Measurements from ENCODE around the gene ALDH3A1. TPM values are rescaled to one million over a fixed set of nuclear protein-coding genes. Genes with fewer than 3 reads are reported as not detected.

Gene ALDH3A1
- total RNA-seq, 1 experiment from 2014 or later, result 0.39 TPM

- no peaks in the 10 kb centered on the region; a peak in 1 of 5 replicates for H3K9me3 Mint-ChIP-seq
- Histone ChIP-seq H3K56ac (ENCODE audit: insufficient read length, low read depth, low read length) (no peak overlapping the region), H2BK15ac (ENCODE audit: low read depth, low read length) (no peak overlapping the region), H2AK5ac (ENCODE audit: insufficient read length, low read length) (no peak overlapping the region), H2BK5ac (ENCODE audit: insufficient read length, low read length) (no peak overlapping the region), H3K9me3 (ENCODE audit: control insufficient read depth, low read depth, low read length) (no peaks in the 10 kb centered on the region), H3K18ac (ENCODE audit: insufficient read length, low read depth, low read length) (no peak overlapping the region), H3K23me2 (ENCODE audit: insufficient read length, low read depth, low read length, poor library complexity, severe bottlenecking) (no peaks in the 10 kb centered on the region), H4K20me1 (ENCODE audit: control insufficient read depth, insufficient read depth, insufficient read length) (no peaks in the 10 kb centered on the region), H3K9ac (ENCODE audit: extremely low read depth, insufficient read length, low read length) (no peak overlapping the region), H3K79me1 (ENCODE audit: insufficient read depth, low read depth, low read length, poor library complexity, severe bottlenecking) (no peaks in the 10 kb centered on the region), H3K79me2 (ENCODE audit: insufficient read depth, low read length) (no peaks in the 10 kb centered on the region), H4K5ac (ENCODE audit: insufficient read length, low read depth, low read length) (no peak overlapping the region), H2AFZ (ENCODE audit: low read length) (no peak overlapping the region), H3K4ac (ENCODE audit: low read depth, low read length) (no peak overlapping the region), H4K91ac (ENCODE audit: insufficient read length, low read depth, low read length) (no peak overlapping the region), H3K23ac (ENCODE audit: insufficient read length, low read depth, low read length) (no peak overlapping the region), H2BK12ac (ENCODE audit: insufficient read length, low read depth, low read length) (no peak overlapping the region), H3T11ph (ENCODE audit: low read length) (no peak overlapping the region), H3K27ac (ENCODE audit: insufficient read length, low read depth, low read length) (no peak overlapping the region), H3K4me1 (ENCODE audit: insufficient read depth, low read length) (no peaks in the 10 kb centered on the region), H2BK120ac (ENCODE audit: low read depth, low read length, poor library complexity, severe bottlenecking) (no peak overlapping the region), H4K8ac (replicated peaks; ENCODE audit: insufficient read length, low read depth, low read length) (no peak overlapping the region), H3K14ac (ENCODE audit: insufficient read depth, low read length) (no peak overlapping the region; the same call in 1 of the 2 replicates), H3K27me3 (ENCODE audit: insufficient read depth, low read length) (no peaks in the 10 kb centered on the region), H3K4me2 (ENCODE audit: insufficient read depth, insufficient read length, low read length) (no peak overlapping the region), H2BK20ac (ENCODE audit: low read depth, low read length, poor library complexity, severe bottlenecking) (no peak overlapping the region)
- WGBS (ENCODE audit: extremely low coverage, insufficient read length, low lambda C conversion rate), result no CpG with 5 or more reads among the region's 12 CpGs
- no peak overlapping the region for H3K4me3 Mint-ChIP-seq
- H3K4me1 Mint-ChIP-seq, result peaks cover 4 to 13% of the 10 kb centered on the region in 2 experiments
- TF ChIP-seq CTCF (conservative IDR thresholded peaks at IDR 0.05), result peak; percentile 59
- DNase-seq, result no peak
- no peak overlapping the region; a peak in 3 of 7 replicates for H3K27ac Mint-ChIP-seq
- no peaks in the 10 kb centered on the region for H3K36me3 Mint-ChIP-seq (ENCODE audit: insufficient read depth in 1 of 3, low read depth in 3 of 3)
- H3K27me3 Mint-ChIP-seq (ENCODE audit: low read depth), result peaks cover 3% of the 10 kb centered on the region
Observed at GRCh38 chr17:19753661-19754463, 5.8 kb upstream of the ALDH3A1 start.
